Bone marrow (tissue), 2 donors: ENCODE results near the gene STING1.
"Not testable (repeated sequence)": the region's sequence is repeated elsewhere in the genome, so short reads cannot be mapped to it uniquely, and the experiment has no call there.

Experiments
- DNase-seq, 2 donors: peaks; one replicate each; lab custom pipeline; 2025; lab: John Stamatoyannopoulos, UW

STING1 gene

DNA sequence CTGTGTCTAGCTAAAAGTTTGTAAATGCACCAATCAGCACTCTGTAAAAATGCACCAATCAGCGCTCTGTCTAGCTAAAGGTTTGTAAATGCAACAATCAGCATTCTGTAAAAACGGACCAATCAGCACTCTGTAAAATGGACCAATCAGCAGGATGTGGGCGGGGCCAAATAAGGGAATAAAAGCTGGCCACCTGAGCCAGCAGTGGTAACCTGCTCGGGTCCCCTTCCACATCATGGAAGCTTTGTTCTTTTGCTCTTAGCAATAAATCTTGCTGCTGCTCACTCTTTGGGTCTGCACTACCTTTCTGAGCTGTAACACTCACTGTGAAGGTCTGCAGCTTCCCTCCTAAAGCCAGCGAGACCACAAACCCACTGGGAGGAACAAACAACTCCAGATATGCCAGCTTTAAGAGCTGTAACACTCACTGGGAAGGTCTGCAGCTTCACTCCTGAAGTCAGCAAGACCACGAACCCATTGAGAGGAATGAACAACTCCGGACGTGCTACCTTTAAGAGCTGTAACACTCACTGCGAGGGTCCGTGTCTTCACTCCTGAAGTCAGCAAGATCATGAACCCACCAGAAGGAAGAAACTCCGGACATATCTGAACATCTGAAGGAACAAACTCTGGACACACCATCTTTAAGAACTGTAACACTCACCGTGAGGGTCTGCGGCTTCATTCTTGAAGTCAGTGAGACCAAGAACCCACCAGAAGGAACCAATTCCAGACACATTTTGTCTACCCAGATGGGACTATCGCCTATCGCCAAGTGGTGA lies 20.7 kb upstream of the STING1 start:
- DNase-seq, result not testable (repeated sequence)

DNA sequence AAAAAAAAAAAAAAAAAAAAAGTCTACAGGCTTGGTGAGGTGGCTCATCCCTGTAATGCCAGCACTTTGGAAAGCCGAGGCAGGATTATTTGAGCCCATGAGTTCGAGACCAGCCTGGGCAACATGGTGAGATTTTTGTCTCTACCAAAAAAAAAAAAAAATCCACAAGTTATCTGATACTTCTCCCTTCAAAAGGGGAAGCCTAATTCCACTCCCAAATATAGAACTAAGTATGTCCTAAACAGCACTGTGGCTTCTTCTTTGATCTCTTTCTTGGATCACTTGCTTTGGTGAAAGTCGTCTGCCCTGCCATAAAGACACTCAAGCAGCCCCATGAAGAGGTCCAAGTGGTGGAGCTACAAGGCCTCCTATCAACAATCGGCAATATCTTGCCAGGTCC lies 18.8 kb upstream of the STING1 start:
- DNase-seq, result peak in 1 of 2 donors; percentile 14

- DNase-seq, result peak in 1 of 2 donors; percentile 63
Measured at GRCh38 chr5:139495638-139496435, 13.3 kb upstream of the STING1 start.

DNA sequence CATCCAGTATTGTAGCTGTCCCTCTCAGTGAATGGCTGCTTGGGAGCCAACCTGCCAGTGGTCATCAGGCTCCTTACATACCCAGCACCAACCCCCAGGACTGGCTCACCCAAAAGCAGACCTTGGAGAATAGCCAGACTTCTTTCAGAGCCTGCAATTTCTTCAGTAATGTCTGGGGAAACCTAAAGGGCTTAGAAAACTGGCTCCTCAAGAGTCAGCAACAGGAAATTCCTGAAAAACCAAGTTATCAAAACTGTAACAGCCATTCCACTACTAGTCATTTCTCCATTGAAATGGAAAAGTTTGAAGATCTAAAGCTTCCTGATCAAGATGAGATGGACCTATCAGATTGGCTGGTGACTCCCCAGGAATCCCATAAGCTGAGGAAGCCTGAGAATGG lies 12.3 kb upstream of the STING1 start:
- DNase-seq, result no peak

- no peak for DNase-seq
Measured at GRCh38 chr5:139494256-139494655, 11.7 kb upstream of the STING1 start.

GRCh38 chr5:139492700-139493192 lies 10.2 kb upstream of the STING1 start:
- DNase-seq, result no peak

- DNase-seq, result no peak
Measured at GRCh38 chr5:139488260-139488659, 5.7 kb upstream of the STING1 start.

- DNase-seq, result no peak
Measured at GRCh38 chr5:139486201-139486600, 3.6 kb upstream of the STING1 start.

DNA sequence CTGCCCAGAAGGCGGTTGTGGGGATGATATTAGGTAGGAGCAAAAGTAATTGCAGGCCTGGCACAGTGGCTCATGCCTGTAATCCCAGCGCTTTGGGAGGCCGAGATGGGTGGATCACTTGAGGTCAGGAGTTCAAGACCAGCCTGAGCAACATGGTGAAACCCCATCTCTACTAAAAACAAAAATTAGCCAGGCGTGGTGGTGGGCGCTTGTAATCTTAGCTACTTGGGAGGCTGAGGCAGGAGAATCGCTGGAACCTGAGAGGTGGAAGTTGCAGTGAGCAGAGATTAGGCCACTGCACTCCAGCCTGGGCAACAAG lies 291 bp upstream of the STING1 start:
- not testable (repeated sequence) for DNase-seq

DNA sequence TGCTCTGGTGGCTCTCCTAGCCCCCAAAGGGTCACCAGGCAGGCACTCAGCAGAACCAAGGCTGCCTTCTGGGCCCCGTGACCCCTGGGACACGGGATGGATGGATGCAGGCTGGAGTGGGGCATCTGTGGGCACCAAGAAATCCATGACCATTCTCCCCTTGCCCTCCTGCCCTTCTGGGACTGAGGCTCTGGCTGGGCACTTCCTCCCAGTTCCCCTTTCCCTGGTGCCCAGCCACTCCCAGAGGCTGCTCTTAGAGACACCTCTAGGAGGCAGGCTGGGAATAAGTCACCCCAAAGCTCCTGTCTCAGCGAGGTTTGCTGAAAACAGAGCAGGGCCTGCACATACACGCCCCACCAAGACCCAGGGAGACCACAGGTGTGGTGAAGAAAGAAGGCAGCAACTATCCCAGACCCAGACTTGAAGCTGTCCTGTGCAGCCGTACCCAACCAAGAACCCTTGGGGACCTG lies 943 bp downstream of the STING1 start:
- no peak for DNase-seq

DNA sequence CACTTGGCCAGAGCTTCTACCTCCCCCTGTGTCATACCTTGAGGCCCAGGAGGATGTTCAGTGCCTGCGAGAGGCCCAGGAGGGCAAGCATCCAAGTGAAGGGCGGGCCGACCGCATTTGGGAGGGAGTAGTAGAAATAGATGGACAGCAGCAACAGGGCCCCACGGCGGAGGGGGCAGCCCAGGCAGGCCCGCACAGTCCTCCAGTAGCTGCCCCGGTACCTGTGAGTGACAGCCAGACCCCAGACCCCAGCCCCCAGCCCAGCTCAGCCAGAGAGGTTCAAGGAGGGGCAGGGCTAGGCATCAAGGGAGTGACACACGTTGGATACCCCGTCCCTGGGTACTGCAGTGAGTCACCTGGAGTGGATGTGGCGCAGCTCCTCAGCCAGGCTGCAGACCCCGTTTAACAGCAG lies 1.4 kb downstream of the STING1 start:
- DNase-seq, result peak in 1 of 2 donors; percentile 23

GRCh38 chr5:139479729-139480128 lies 2.8 kb downstream of the STING1 start:
- not testable (repeated sequence) for DNase-seq

DNA sequence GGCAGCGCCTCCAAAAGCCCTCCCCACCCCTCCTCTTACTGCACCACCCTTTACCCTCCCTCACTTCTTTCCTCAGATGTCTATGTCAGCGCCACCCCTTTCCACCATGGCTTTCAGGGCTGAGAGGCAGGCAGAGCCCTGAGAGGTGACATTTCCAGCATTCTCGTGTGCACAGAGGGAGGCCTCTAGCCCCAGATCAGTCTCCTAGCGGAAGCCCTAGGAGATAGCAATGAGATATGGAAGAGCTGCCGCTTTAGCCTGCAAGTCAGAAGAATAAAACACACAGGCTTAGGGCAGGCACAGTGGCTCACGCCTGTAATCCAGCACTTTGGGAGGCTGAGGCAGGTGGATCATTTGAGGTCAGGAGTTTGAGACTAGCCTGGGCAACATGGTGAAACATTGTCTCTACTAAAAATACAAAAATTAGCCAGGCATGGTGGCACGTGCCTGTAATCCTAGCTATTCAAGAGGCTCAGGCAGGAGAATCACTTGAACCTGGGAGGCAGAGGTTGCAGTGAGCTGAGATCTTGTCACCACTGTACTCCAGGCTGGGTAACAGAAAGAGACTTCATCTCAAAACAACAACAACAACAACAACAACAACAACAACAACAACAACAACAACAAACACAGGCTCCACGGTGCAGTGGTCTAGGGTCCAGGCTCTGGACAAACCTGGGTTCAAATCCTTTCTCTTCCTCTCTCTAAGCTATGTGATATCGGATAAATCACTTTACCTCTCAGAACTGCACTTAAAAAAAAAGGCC lies 3.7 kb downstream of the STING1 start:
- not testable (repeated sequence) for DNase-seq

DNA sequence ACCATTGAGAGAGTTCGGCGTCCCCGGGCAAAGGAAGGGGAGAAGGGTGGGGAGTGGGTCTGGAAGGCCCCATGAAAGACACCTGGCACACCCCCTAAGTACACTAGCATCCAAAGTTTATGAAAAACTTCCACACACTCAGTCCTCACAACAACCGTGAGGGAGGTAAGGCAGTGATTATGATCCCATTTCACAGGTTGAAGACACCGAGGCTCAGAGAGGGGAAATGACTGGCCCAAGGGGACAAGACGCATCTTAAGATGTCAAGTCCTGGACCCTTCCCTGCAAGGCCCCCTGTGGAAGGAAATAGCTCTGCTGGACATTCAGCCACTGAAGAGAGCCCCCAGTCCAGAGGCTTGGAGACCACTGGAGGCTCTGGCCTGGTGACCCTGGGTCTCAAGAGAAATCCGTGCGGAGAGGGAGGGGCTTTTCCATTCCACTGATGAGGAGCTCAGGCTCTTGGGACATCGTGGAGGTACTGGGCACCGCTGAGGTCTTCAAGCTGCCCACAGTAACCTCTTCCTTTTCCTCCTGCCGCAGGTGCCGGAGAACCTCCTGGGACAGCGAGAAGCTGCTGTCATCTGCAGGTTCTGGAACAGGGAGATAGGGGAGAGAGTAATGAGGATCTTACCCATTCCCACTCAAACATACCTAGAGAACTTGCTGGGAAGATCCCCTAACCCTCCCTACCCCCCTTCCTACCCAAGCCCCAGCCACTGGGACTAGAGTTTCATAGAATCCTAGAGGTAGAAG lies 6.5 kb downstream of the STING1 start:
- DNase-seq, result no peak

DNA sequence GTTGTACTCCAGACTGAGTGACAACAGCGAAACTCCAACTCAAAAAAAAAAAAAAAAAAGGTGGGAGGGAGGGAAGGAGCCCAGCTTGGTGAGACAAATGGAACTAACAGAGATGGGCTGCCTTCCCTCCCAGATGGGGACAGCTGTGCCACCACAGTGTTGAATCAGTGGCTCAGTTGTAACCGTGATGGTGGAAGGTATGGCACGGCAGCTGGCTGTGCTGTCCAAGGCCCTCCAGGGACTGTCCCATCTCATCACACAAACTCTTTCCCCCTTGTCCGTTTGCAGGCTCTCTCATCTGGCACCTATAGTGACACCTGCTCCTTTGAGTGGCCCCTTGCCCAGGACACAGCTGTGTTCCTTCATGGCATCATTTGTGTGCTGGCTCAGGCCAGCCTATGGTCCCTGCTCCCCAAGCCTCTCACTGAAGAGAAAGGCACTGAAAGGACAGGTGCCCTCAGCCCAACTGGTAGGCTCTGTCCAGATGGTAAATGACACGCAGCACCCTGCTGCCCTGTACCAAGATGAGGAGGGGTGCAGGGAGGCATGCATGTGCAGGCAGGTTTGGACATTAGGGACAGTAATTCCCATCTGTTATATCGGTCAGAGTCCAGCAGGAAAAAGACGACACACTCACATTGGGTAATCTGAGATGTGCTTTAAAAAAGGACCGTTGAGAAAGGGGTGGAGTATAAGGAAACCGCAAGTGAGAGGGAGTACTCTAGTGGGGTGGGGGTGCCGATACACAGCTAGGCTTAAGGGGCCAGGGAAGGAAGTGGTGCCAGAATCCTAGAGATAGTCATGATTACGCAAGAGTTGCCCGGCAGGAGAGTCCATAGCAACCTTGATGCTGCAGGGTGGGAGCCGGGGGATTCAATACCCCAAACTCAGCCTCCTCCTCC lies 7.4 kb downstream of the STING1 start:
- DNase-seq, result peak in 1 of 2 donors; percentile 94

GRCh38 chr5:139473565-139473964 lies 9.0 kb downstream of the STING1 start:
- DNase-seq, result no peak

DNA sequence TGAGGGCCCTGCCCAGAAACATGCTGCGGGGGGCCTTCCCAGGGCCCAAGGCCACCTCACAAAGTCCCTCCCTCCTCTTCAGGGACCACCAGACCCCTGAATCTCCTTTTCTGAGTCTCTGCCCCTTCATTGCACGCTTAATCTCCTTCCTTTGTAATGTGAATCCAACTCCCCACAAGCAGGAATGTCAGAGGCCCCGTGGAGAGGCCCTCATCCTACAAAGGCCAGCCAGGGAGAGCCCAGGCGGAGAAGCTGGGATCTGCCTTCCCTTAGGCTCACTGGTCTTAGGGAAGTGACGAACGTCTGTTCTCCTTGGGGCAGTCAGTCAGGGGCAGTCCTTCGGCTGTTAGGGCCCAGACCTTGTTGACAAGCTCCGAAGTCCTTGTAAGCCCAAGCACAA lies 9.5 kb downstream of the STING1 start:
- no peak for DNase-seq

GRCh38 chr5:139472386-139473030 lies 10.1 kb downstream of the STING1 start:
- no peak for DNase-seq

GRCh38 chr5:139470821-139471300 lies 11.7 kb downstream of the STING1 start, which contains the start of gene SMIM33:
SMIM33 (plus strand) TSS chr5:139471004; CDS start chr5:139471122, 118 bp downstream.
- DNase-seq, result peak in 1 of 2 donors; percentile 53
